Uterus (tissue), 2 donors: ENCODE data around the gene TBL1X.

Experiments
- POLR2A ChIP-seq, 2 donors: fragments of 450-650 bp; IDR thresholded peaks; one replicate each; pipeline ENCODE4 v1.6.1; 2016; ENCODE audit warnings: antibody characterized with exemption in 2 of 2, mild to moderate bottlenecking in 1 of 2, moderate library complexity in 1 of 2
- TF ChIP-seq, protein P1 (sequence below), 4 experiments: fragments of 200-600 bp in 2 of 4; fragments of 450-650 bp in 2 of 4; sonication (generic) in 2 of 4; IDR thresholded peaks; one replicate each; pipeline ENCODE4 v1.5.1; 2016 to 2019; ENCODE audit warnings: antibody characterized with exemption in 4 of 4, mild to moderate bottlenecking in 2 of 4, moderate library complexity in 1 of 4

- TF ChIP-seq, protein P1, sequence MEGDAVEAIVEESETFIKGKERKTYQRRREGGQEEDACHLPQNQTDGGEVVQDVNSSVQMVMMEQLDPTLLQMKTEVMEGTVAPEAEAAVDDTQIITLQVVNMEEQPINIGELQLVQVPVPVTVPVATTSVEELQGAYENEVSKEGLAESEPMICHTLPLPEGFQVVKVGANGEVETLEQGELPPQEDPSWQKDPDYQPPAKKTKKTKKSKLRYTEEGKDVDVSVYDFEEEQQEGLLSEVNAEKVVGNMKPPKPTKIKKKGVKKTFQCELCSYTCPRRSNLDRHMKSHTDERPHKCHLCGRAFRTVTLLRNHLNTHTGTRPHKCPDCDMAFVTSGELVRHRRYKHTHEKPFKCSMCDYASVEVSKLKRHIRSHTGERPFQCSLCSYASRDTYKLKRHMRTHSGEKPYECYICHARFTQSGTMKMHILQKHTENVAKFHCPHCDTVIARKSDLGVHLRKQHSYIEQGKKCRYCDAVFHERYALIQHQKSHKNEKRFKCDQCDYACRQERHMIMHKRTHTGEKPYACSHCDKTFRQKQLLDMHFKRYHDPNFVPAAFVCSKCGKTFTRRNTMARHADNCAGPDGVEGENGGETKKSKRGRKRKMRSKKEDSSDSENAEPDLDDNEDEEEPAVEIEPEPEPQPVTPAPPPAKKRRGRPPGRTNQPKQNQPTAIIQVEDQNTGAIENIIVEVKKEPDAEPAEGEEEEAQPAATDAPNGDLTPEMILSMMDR (IDR thresholded peaks at IDR 0.05): no peak
- TF ChIP-seq POLR2A (IDR thresholded peaks at IDR 0.05): no peak
These were observed 259.9 kb downstream of the TBL1X start for GRCh38 chrX:9724711-9725110.
